Lower leg skin (tissue), 4 donors: ENCODE results near the gene KCNC3. TPM values are rescaled to one million over a fixed set of nuclear protein-coding genes. Genes with fewer than 3 reads are reported as not detected.
"Not testable (repeated sequence)": the region's sequence is repeated elsewhere in the genome, so short reads cannot be mapped to it uniquely, and the experiment has no call there.

Source experiments
- DNase-seq, 2 donors: peaks; one replicate each; pipeline ENCODE4 v3.0.0-alpha.2; 2019; ENCODE audit warnings: low spot score in 2 of 2
- H3K4me3 ChIP-seq: fragments of 200-600 bp; sonication (generic); 2 replicates; pipeline ENCODE4 v1.5.1; 2017; ENCODE audit warnings: mild to moderate bottlenecking, low read depth; ENCODE audit not compliant: poor library complexity, severe bottlenecking
- CTCF ChIP-seq, 3 donors: fragments of 450-650 bp; IDR thresholded peaks; one replicate each; pipeline ENCODE4 v1.5.1; 2016; ENCODE audit warnings: antibody characterized with exemption in 3 of 3, mild to moderate bottlenecking in 3 of 3, moderate library complexity in 2 of 3
- POLR2A ChIP-seq, 2 donors: fragments of 450-650 bp; IDR thresholded peaks; one replicate each; pipeline ENCODE4 v1.6.1; 2016 to 2017; ENCODE audit warnings: antibody characterized with exemption in 2 of 2, mild to moderate bottlenecking in 1 of 2, moderate library complexity in 1 of 2
- WGBS, 2 donors: methylation state at CpG; one replicate each; pipeline ENCODE4 v1.1.5; 2018; 5-methylcytosine and 5-hydroxymethylcytosine counted together
- intact Hi-C: fragments of 100-400 bp; cut with DNase I; formaldehyde crosslinking; loops from one replicate; pipeline ENCODE4 v1.15.0; 2023; ENCODE audit warnings: low total_unique reads
- total RNA-seq, 4 donors: library from RNA; depleted of rRNA; stranded (reverse); fragments of >200 nt; gene quantifications; one replicate each; pipeline ENCODE4 v1.1.0, GENCODE V29; 2016

KCNC3 gene
- total RNA-seq, 4 donors from 2014 or later: 0.53 to 2.0 (median 1.7) TPM

GRCh38 chr19:50344661-50345318 lies 15.6 kb upstream of the KCNC3 start:
- DNase-seq: no peak
- no peak overlapping the region for H3K4me3 ChIP-seq
- TF ChIP-seq CTCF (IDR thresholded peaks at IDR 0.05) (no peak), POLR2A (IDR thresholded peaks at IDR 0.05) (no peak)
- intact Hi-C loops: no loop called here
- WGBS, 2 donors: 78 to 81% methylated on average over 8 of the region's 8 CpGs

GRCh38 chr19:50341091-50341564 lies 12.0 kb upstream of the KCNC3 start:
- H3K4me3 ChIP-seq: no peak overlapping the region
- intact Hi-C loops: no loop called here
- 84 to 93% methylated on average over 3 of the region's 3 CpGs for WGBS, 2 donors
- no peak for DNase-seq
- TF ChIP-seq POLR2A (IDR thresholded peaks at IDR 0.05): no peak

- intact Hi-C loops: no loop called here
- no peak overlapping the region for H3K4me3 ChIP-seq
- TF ChIP-seq CTCF (IDR thresholded peaks at IDR 0.05) (no peak), POLR2A (IDR thresholded peaks at IDR 0.05) (no peak)
- DNase-seq: no peak
These were observed 11.2 kb upstream of the KCNC3 start for GRCh38 chr19:50340331-50340730.

GRCh38 chr19:50337031-50337430 lies 7.9 kb upstream of the KCNC3 start:
- WGBS, 2 donors: 85 to 87% methylated on average over 6 of the region's 6 CpGs
- DNase-seq, H3K4me3 ChIP-seq, intact Hi-C loops: not testable (repeated sequence)

- TF ChIP-seq POLR2A (IDR thresholded peaks at IDR 0.05) (no peak), CTCF (IDR thresholded peaks at IDR 0.05) (no peak)
- 92 to 95% methylated on average over 8 to 12 of the region's 12 CpGs for WGBS, 2 donors
- intact Hi-C loops: no loop called here
- H3K4me3 ChIP-seq: no peak overlapping the region
- DNase-seq: no peak
These were observed 5.7 kb upstream of the KCNC3 start for GRCh38 chr19:50334741-50335421.

GRCh38 chr19:50333737-50334617 lies 4.8 kb upstream of the KCNC3 start:
- intact Hi-C loops: no loop called here
- 15 to 22% methylated on average over 24 to 54 of the region's 54 CpGs for WGBS, 2 donors
- peak in 1 of 2 donors; percentile 92 for DNase-seq
- TF ChIP-seq CTCF (IDR thresholded peaks at IDR 0.05) (no peak), POLR2A (IDR thresholded peaks at IDR 0.05) (no peak)
- peak overlapping the region; percentile 35 for H3K4me3 ChIP-seq
